Thyroid gland (tissue), 4 donors: Measurements from ENCODE around the gene LZIC.

Experiments used
- CTCF ChIP-seq, 6 experiments: fragments of 200-600 bp in 3 of 6; fragments of 450-650 bp in 3 of 6; sonication (generic) in 3 of 6; IDR thresholded peaks; one replicate each; pipeline ENCODE4 v1.5.1; 2016 to 2019; ENCODE audit warnings: antibody characterized with exemption in 6 of 6, mild to moderate bottlenecking in 2 of 6, inconsistent platforms in 1 of 6, moderate library complexity in 1 of 6
- POLR2A ChIP-seq, 2 donors: fragments of 450-650 bp; IDR thresholded peaks; one replicate each; pipeline ENCODE4 v1.6.1; 2017; ENCODE audit warnings: antibody characterized with exemption in 2 of 2, mild to moderate bottlenecking in 2 of 2, moderate library complexity in 1 of 2

GRCh38 chr1:9908871-9909233, 34.3 kb downstream of the LZIC start:
- TF ChIP-seq POLR2A (IDR thresholded peaks at IDR 0.05) (no peak), CTCF (IDR thresholded peaks at IDR 0.05) (no peak)
